Activated T-cell treated with anti-CD3 and anti-CD28 coated beads, Interleukin-2, amount 50 U/mL, for 24 hours (primary cell): ENCODE measurements around the gene ZNF579.
A peak's percentile ranks its signal among the peaks of the same experiment; 100 is the strongest.

ENCODE experiments used
- DNase-seq: peaks from one replicate; pipeline ENCODE4 v3.0.0-alpha.2; 2020
- H3K27ac Mint-ChIP-seq: 2 replicates; pipeline ENCODE4 v1.8.0; 2020; ENCODE audit warnings: mild to moderate bottlenecking, mixed read lengths
- H3K27me3 Mint-ChIP-seq: 2 replicates; pipeline ENCODE4 v1.8.0; 2020; ENCODE audit warnings: mixed read lengths
- H3K36me3 Mint-ChIP-seq: 2 replicates; pipeline ENCODE4 v1.8.0; 2020; ENCODE audit warnings: low read depth, mixed read lengths
- H3K4me1 Mint-ChIP-seq: 2 replicates; pipeline ENCODE4 v1.8.0; 2020; ENCODE audit warnings: low read depth, mixed read lengths
- H3K4me3 Mint-ChIP-seq: 2 replicates; pipeline ENCODE4 v1.8.0; 2020; ENCODE audit warnings: mild to moderate bottlenecking, moderate library complexity, mixed read lengths
- H3K9me3 Mint-ChIP-seq: 2 replicates; pipeline ENCODE4 v1.8.0; 2020; ENCODE audit warnings: mixed read lengths

The ZNF579 gene

GRCh38 chr19:55603581-55604292, 23.1 kb upstream of the ZNF579 start:
- DNase-seq, result no peak
- H3K27ac Mint-ChIP-seq, result peak overlapping the region; percentile 55

GRCh38 chr19:55603115-55603514, 22.5 kb upstream of the ZNF579 start:
- peak overlapping the region; percentile 55 for H3K27ac Mint-ChIP-seq
- H3K9me3 Mint-ChIP-seq, result peaks cover 4% of the 10 kb centered on the region
- DNase-seq, result no peak

More at GRCh38 chr19:55603581-55604292, 23.1 kb upstream of the ZNF579 start:
- no peaks in the 10 kb centered on the region for H3K27me3 Mint-ChIP-seq
- H3K9me3 Mint-ChIP-seq, result peaks cover 2% of the 10 kb centered on the region
- peaks cover 53% of the 10 kb centered on the region for H3K4me1 Mint-ChIP-seq
- peak overlapping the region; percentile 76 for H3K4me3 Mint-ChIP-seq
- peaks cover 40% of the 10 kb centered on the region for H3K36me3 Mint-ChIP-seq

GRCh38 chr19:55602104-55603001, 21.7 kb upstream of the ZNF579 start:
- DNase-seq, result no peak
- Mint-ChIP-seq H3K36me3 (peaks cover 41% of the 10 kb centered on the region), H3K4me3 (no peak overlapping the region), H3K27me3 (no peaks in the 10 kb centered on the region), H3K27ac (no peak overlapping the region), H3K4me1 (peaks cover 50% of the 10 kb centered on the region), H3K9me3 (peaks cover 4% of the 10 kb centered on the region)

More at GRCh38 chr19:55603115-55603514, 22.5 kb upstream of the ZNF579 start:
- Mint-ChIP-seq H3K36me3 (peaks cover 42% of the 10 kb centered on the region), H3K4me3 (no peak overlapping the region), H3K4me1 (peaks cover 55% of the 10 kb centered on the region), H3K27me3 (no peaks in the 10 kb centered on the region)

- no peak for DNase-seq
- H3K4me3 Mint-ChIP-seq, result peak overlapping the region; percentile 97
- peak overlapping the region; percentile 88 for H3K27ac Mint-ChIP-seq
- H3K4me1 Mint-ChIP-seq, result peaks cover 41% of the 10 kb centered on the region
- peaks cover 4% of the 10 kb centered on the region for H3K9me3 Mint-ChIP-seq
- no peaks in the 10 kb centered on the region for H3K27me3 Mint-ChIP-seq
- peaks cover 42% of the 10 kb centered on the region for H3K36me3 Mint-ChIP-seq
These were observed 20.4 kb upstream of the ZNF579 start for GRCh38 chr19:55601084-55601483.

GRCh38 chr19:55600662-55601028, 20.0 kb upstream of the ZNF579 start:
- Mint-ChIP-seq H3K27ac (peak overlapping the region; percentile 88), H3K36me3 (peaks cover 42% of the 10 kb centered on the region), H3K9me3 (peaks cover 4% of the 10 kb centered on the region), H3K4me1 (peaks cover 40% of the 10 kb centered on the region), H3K27me3 (no peaks in the 10 kb centered on the region), H3K4me3 (peak overlapping the region; percentile 97)
- DNase-seq, result no peak

GRCh38 chr19:55599842-55600661, 19.4 kb upstream of the ZNF579 start, which contains the start of gene ZNF524:
Gene ZNF524 (plus strand): TSS chr19:55600288. CDS start chr19:55602113, 1,825 bp downstream.
- Mint-ChIP-seq H3K4me1 (peaks cover 40% of the 10 kb centered on the region), H3K27me3 (no peaks in the 10 kb centered on the region), H3K9me3 (peaks cover 4% of the 10 kb centered on the region), H3K27ac (peak within 1 kb of the TSS; percentile 100), H3K4me3 (peak within 1 kb of the TSS; percentile 97), H3K36me3 (peaks cover 48% of the 10 kb centered on the region)
- DNase-seq, result peak; percentile 92

GRCh38 chr19:55599468-55599841, 18.8 kb upstream of the ZNF579 start, which contains the start of gene FIZ1:
Gene FIZ1 (minus strand): TSS chr19:55599517. CDS start chr19:55597865, 1,652 bp downstream.
- peak within 1 kb of the TSS; percentile 100 for H3K27ac Mint-ChIP-seq
- H3K4me1 Mint-ChIP-seq, result peaks cover 36% of the 10 kb centered on the region
- H3K27me3 Mint-ChIP-seq, result no peaks in the 10 kb centered on the region
- peaks cover 4% of the 10 kb centered on the region for H3K9me3 Mint-ChIP-seq
- peak; percentile 98 for DNase-seq
- H3K36me3 Mint-ChIP-seq, result peaks cover 53% of the 10 kb centered on the region
- peak within 1 kb of the TSS; percentile 97 for H3K4me3 Mint-ChIP-seq

GRCh38 chr19:55598719-55599467, 18.2 kb upstream of the ZNF579 start:
- H3K4me3 Mint-ChIP-seq, result peak overlapping the region; percentile 97
- H3K27ac Mint-ChIP-seq, result peak overlapping the region; percentile 100
- DNase-seq, result peak; percentile 98
- H3K4me1 Mint-ChIP-seq, result peaks cover 33% of the 10 kb centered on the region
- no peaks in the 10 kb centered on the region for H3K27me3 Mint-ChIP-seq
- H3K36me3 Mint-ChIP-seq, result peaks cover 56% of the 10 kb centered on the region
- peaks cover 4% of the 10 kb centered on the region for H3K9me3 Mint-ChIP-seq

GRCh38 chr19:55598034-55598433, 17.4 kb upstream of the ZNF579 start:
- peaks cover 56% of the 10 kb centered on the region for H3K36me3 Mint-ChIP-seq
- H3K27me3 Mint-ChIP-seq, result no peaks in the 10 kb centered on the region
- DNase-seq, result no peak
- peaks cover 4% of the 10 kb centered on the region for H3K9me3 Mint-ChIP-seq
- H3K4me1 Mint-ChIP-seq, result peaks cover 27% of the 10 kb centered on the region
- H3K27ac Mint-ChIP-seq, result peak overlapping the region; percentile 29
- no peak overlapping the region for H3K4me3 Mint-ChIP-seq

- H3K4me3 Mint-ChIP-seq, result no peak overlapping the region
- no peak overlapping the region for H3K27ac Mint-ChIP-seq
- peaks cover 26% of the 10 kb centered on the region for H3K4me1 Mint-ChIP-seq
- H3K36me3 Mint-ChIP-seq, result peaks cover 55% of the 10 kb centered on the region
- H3K27me3 Mint-ChIP-seq, result no peaks in the 10 kb centered on the region
- peaks cover 4% of the 10 kb centered on the region for H3K9me3 Mint-ChIP-seq
- DNase-seq, result no peak
These were observed 16.9 kb upstream of the ZNF579 start for GRCh38 chr19:55597501-55597921.

- no peak for DNase-seq
- Mint-ChIP-seq H3K4me1 (peaks cover 20% of the 10 kb centered on the region), H3K4me3 (no peak overlapping the region), H3K27ac (no peak overlapping the region), H3K27me3 (no peaks in the 10 kb centered on the region), H3K9me3 (peaks cover 4% of the 10 kb centered on the region), H3K36me3 (peaks cover 58% of the 10 kb centered on the region)
These were observed 15.7 kb upstream of the ZNF579 start for GRCh38 chr19:55596304-55596703.

GRCh38 chr19:55594996-55595545, 14.4 kb upstream of the ZNF579 start:
- Mint-ChIP-seq H3K27ac (no peak overlapping the region), H3K9me3 (peaks cover 4% of the 10 kb centered on the region), H3K36me3 (peaks cover 60% of the 10 kb centered on the region), H3K4me1 (peaks cover 14% of the 10 kb centered on the region), H3K27me3 (no peaks in the 10 kb centered on the region), H3K4me3 (no peak overlapping the region)
- DNase-seq, result no peak

GRCh38 chr19:55593096-55593772, 12.6 kb upstream of the ZNF579 start:
- H3K9me3 Mint-ChIP-seq, result no peaks in the 10 kb centered on the region
- DNase-seq, result no peak
- H3K36me3 Mint-ChIP-seq, result peaks cover 51% of the 10 kb centered on the region
- no peak overlapping the region for H3K27ac Mint-ChIP-seq
- no peaks in the 10 kb centered on the region for H3K27me3 Mint-ChIP-seq
- H3K4me3 Mint-ChIP-seq, result no peak overlapping the region
- peaks cover 10% of the 10 kb centered on the region for H3K4me1 Mint-ChIP-seq
